ENCODE measurements around the gene AQP6. TPM values are rescaled to one million over a fixed set of nuclear protein-coding genes. Genes with fewer than 3 reads are reported as not detected.

Gene AQP6
- total RNA-seq, 2 experiments from 2014 or later: not detected

DNA sequence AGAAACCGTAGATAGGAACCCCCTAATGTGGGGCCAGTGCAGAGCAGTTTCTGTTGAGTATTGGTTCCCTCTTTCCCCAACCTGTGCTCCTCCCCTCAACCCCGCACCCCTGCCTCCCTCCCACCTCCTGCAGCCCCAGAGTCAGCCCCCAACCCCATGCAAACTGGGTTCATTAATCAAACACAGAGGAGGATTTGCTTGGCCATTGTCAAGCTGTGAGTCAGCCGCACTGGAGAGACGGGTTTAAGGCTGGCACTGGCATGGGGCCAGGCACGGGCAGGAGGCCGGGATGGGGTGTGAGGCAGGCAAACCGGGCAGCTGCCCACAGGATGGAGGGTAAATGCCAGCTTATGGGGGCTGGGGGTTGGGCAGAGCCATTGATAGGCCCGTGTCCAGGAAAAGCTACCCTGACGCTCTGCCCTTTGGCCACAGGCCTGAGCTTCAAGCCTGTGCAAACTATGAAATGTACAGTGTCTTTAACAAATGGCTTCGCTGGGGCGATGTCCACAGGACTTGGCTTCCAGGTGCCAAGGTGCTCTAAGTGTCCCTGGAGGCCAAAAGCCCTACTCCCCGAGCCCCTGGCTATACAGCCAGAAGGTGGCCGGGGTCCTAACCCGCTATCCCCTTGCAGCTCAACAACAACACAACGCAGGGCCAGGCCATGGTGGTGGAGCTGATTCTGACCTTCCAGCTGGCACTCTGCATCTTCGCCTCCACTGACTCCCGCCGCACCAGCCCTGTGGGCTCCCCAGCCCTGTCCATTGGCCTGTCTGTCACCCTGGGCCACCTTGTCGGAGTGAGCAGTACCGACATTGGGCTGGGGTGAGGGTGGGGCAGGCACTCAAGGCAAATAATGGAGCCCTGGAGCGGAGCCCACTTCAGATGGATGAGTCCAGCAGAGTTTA is 9.6 kb upstream of the AQP6 start:
- no peaks in the 10 kb centered on the region for H3K36me3 Mint-ChIP-seq (ENCODE audit: low read depth)
- H3K4me1 Mint-ChIP-seq (ENCODE audit: low read depth): peaks cover 7% of the 10 kb centered on the region
- H3K27me3 Mint-ChIP-seq (ENCODE audit: low read depth): peaks cover 52% of the 10 kb centered on the region
- DNase-seq: no peak
- H3K4me3 Mint-ChIP-seq: no peak overlapping the region
- H3K9me3 Mint-ChIP-seq: no peaks in the 10 kb centered on the region
- intact Hi-C loops (cut with micrococcal nuclease): no loop called here
- CTCF ChIA-PET: interaction anchor here (0.7 to 1.7 kb wide), 4 partner anchors 93 to 213 kb away, joined by 3 to 10 read pairs (median 8); no protein-coding TSS in a partner anchor
- H3K27ac Mint-ChIP-seq: no peak overlapping the region

DNA sequence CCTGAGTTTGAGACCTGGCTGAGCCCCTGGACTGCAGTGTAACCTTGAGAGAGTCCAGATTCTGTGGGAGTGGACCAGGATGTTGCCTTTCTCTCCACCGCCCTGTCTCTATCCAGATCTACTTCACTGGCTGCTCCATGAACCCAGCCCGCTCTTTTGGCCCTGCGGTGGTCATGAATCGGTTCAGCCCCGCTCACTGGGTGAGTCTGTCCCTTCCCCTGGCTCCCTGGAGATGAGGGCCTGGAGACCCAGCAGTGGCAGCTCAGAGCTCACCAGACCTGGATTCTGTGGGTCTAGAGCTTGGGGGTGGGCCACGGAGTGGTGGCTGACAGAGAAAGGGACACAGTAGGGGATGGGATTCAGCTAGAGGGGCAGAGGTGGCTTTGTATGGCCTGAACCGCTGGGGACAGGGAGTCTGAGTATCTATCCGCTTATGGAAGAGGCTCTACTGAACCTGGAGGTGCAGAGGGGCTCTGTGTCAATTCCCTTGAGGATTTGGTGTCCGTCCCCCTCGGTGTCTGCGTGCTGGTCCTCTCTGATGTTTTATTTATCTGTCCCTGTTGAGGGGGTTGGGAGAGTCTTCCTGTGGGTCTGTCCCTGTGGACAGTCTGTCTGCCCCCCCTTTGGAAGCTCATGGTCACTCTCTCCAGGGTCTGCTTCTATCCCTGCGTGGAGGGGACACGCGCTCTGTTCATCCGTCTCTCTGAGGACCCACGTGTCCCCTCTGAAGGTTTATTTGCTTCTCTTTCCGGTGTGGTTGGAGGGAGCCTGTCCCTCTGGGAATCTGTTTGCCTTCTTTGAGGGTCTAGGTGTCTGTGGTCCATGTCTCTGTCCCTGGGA is 8.6 kb upstream of the AQP6 start:
- Mint-ChIP-seq H3K36me3 (ENCODE audit: low read depth) (no peaks in the 10 kb centered on the region), H3K27ac (no peak overlapping the region), H3K4me1 (ENCODE audit: low read depth) (peaks cover 7% of the 10 kb centered on the region), H3K27me3 (ENCODE audit: low read depth) (peaks cover 47% of the 10 kb centered on the region), H3K9me3 (no peaks in the 10 kb centered on the region), H3K4me3 (no peak overlapping the region)
- CTCF ChIA-PET: interaction anchor here (1.0 to 6.2 kb wide), 7 partner anchors 16 to 106 kb away, joined by 3 to 76 read pairs (median 44); partner anchors contain the start of gene AQP2
- intact Hi-C loops (cut with micrococcal nuclease): no loop called here
- DNase-seq: no peak

DNA sequence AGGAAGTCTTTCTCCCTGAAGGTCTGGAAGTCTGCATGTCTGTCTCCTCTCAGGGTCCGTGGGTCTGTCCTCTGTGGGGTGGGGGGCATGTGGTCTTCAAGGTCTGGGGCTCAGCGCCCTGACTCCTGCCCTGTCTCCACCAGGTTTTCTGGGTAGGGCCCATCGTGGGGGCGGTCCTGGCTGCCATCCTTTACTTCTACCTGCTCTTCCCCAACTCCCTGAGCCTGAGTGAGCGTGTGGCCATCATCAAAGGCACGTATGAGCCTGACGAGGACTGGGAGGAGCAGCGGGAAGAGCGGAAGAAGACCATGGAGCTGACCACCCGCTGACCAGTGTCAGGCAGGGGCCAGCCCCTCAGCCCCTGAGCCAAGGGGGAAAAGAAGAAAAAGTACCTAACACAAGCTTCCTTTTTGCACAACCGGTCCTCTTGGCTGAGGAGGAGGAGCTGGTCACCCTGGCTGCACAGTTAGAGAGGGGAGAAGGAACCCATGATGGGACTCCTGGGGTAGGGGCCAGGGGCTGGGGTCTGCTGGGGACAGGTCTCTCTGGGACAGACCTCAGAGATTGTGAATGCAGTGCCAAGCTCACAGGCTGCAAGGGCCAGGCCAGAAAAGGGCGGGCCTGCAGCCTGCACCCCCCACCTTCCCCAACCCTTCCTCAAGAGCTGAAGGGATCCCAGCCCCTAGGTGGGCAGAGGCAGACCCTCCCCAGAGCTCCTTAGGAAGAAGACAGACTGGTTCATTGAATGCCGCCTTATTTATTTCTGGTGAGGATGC is 7.7 kb upstream of the AQP6 start:
- intact Hi-C loops (cut with micrococcal nuclease): no loop called here
- no peaks in the 10 kb centered on the region for H3K36me3 Mint-ChIP-seq (ENCODE audit: low read depth)
- DNase-seq: no peak
- no peak overlapping the region for H3K27ac Mint-ChIP-seq
- no peaks in the 10 kb centered on the region for H3K9me3 Mint-ChIP-seq
- peaks cover 7% of the 10 kb centered on the region for H3K4me1 Mint-ChIP-seq (ENCODE audit: low read depth)
- H3K4me3 Mint-ChIP-seq: no peak overlapping the region
- peaks cover 38% of the 10 kb centered on the region for H3K27me3 Mint-ChIP-seq (ENCODE audit: low read depth)
- CTCF ChIA-PET: interaction anchor here (1.0 to 6.2 kb wide), 10 partner anchors 16 to 110 kb away, joined by 3 to 76 read pairs (median 32); partner anchors contain the start of gene AQP2

DNA sequence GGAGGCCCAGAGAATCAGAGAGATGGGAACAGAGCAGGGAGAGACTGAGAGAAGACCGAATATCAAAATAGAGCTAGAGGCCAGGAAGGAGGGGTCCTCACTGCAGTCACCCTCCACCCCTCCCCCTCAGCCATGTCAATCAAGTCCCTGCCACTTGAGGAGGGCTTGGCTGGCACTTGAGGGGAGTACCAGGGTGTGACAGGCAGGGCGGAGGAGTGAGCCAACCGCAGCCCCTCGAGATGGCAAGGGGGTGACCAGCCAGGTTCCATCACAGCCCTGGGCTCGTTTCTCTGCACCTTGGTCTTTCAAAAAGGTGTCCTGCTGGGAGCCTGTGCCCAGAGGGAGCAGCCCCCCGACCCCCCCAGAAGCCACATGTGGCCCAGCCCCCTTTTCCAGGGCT is 6.9 kb upstream of the AQP6 start:
- Mint-ChIP-seq H3K9me3 (no peaks in the 10 kb centered on the region), H3K36me3 (ENCODE audit: low read depth) (no peaks in the 10 kb centered on the region), H3K27me3 (ENCODE audit: low read depth) (peaks cover 30% of the 10 kb centered on the region), H3K4me1 (ENCODE audit: low read depth) (peaks cover under 1% of the 10 kb centered on the region), H3K4me3 (no peak overlapping the region), H3K27ac (no peak overlapping the region)
- DNase-seq: no peak
- intact Hi-C loops (cut with micrococcal nuclease): loop anchor here (2.0 kb wide), 3 partner anchors 21 to 201 kb away; partner anchors contain the start of gene CERS5
- CTCF ChIA-PET: interaction anchor here (0.6 to 6.2 kb wide), 20 partner anchors 11 to 145 kb away, joined by 3 to 76 read pairs (median 12); partner anchors contain the start of genes AQP2, COX14 and RACGAP1

DNA sequence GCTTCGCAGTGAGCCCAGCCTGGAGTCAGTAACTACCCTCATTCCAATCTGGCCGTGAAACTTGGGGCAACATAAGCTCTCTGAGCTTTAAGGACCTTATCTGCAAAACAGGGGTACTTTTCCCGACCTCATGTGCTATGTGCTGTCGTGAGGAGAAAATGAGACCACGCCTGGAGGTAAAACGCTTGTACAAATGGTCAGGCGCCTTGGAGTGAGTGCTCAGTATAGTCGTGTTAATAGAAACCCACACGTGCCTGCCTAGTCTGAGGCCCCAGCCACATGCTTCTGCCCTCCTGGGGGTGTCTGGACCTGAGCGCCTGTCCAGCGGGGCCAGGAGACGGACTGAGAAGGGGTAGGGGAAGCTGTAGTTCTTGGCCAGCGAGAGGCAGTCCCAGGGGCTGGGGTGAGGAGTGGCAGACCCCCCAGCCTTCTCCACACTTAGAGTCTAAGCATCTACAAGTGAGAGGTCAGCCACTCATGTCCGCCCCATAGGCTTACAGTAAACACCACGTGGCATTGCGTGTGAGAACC is 6.2 kb upstream of the AQP6 start:
- H3K4me3 Mint-ChIP-seq: no peak overlapping the region
- intact Hi-C loops (cut with micrococcal nuclease): loop anchor here (1.0 to 2.0 kb wide), 6 partner anchors 22 to 200 kb away; partner anchors contain the start of gene CERS5
- H3K4me1 Mint-ChIP-seq (ENCODE audit: low read depth): no peaks in the 10 kb centered on the region
- H3K36me3 Mint-ChIP-seq (ENCODE audit: low read depth): no peaks in the 10 kb centered on the region
- H3K9me3 Mint-ChIP-seq: no peaks in the 10 kb centered on the region
- peaks cover 30% of the 10 kb centered on the region for H3K27me3 Mint-ChIP-seq (ENCODE audit: low read depth)
- no peak overlapping the region for H3K27ac Mint-ChIP-seq
- DNase-seq: no peak
- CTCF ChIA-PET: interaction anchor here (0.6 to 6.2 kb wide), 46 partner anchors 8 to 642 kb away, joined by 3 to 76 read pairs (median 6); partner anchors contain the start of genes AQP2, COX14, GPD1 and RACGAP1

DNA sequence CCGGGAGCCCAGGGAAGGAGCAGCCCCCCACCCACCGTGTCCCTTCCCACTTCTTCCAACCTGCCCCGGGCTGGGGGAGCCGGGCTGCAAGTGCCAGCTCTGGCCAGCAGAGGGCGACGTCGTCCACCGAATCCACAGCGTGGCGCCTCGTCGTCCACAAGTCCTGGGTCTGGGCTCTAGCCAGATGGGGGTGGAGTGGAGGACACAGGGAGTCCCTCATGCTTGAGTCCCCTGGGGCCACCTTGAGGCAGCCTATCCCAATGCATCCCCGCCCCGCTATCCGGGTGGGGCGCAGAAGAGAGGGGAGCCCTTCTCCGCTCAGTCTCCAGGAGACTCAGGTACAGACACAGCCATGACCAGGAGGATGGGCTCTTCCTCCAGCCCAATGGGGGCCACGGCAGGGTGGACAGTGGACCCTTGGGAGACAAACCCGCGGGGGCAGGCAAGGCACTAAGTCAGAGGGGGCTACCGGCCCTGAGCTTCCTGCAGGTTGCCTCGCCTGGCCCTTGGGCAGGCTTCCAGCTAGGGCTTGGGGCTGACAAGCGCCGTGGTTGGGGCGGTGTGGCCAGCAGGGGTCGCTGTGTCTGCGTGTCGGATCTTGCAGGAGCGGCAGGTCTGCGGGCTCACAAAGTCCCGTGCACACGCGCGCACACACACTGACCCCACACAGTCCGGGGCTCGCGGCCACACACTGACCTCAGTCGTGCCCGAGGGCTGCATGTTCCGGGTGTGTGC is 5.5 kb upstream of the AQP6 start:
- peak overlapping the region; percentile 54 for H3K4me3 Mint-ChIP-seq
- peak; percentile 96 for DNase-seq
- no peak overlapping the region for H3K27ac Mint-ChIP-seq
- intact Hi-C loops (cut with micrococcal nuclease): loop anchor here (1.0 to 2.0 kb wide), 6 partner anchors 22 to 200 kb away; partner anchors contain the start of gene CERS5
- H3K36me3 Mint-ChIP-seq (ENCODE audit: low read depth): no peaks in the 10 kb centered on the region
- CTCF ChIA-PET: interaction anchor here (0.5 to 6.2 kb wide), 58 partner anchors 9 to 641 kb away, joined by 3 to 76 read pairs (median 4); partner anchors contain the start of genes AQP2, CERS5, COX14 and GPD1
- H3K27me3 Mint-ChIP-seq (ENCODE audit: low read depth): peaks cover 33% of the 10 kb centered on the region
- H3K9me3 Mint-ChIP-seq: no peaks in the 10 kb centered on the region
- no peaks in the 10 kb centered on the region for H3K4me1 Mint-ChIP-seq (ENCODE audit: low read depth)

DNA sequence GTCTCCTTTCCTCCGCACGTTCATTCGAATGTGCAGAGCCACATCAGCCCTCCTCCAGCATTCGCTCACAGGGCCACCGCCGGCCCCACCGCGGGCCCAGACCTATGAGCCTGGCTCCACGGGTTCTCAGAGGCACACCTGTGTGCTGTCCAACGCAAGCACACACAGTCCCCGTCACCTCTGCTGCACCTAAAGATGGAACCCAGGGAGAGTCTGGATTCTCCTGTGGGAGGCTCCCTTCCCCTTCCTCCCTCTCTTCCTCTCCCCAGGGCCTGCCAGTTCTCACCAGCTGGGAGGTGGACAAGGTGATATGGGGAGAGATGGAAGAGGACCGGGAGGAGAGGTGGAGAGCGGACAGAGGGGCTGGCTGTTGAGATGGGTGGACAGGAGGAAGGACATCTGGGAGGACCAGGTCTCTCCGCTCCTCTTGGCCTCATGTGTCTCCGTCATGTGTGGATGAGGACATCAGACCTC is 4.9 kb upstream of the AQP6 start:
- DNase-seq: no peak
- H3K9me3 Mint-ChIP-seq: no peaks in the 10 kb centered on the region
- intact Hi-C loops (cut with micrococcal nuclease): loop anchor here (1.0 to 2.0 kb wide), 6 partner anchors 23 to 199 kb away; partner anchors contain the start of gene CERS5
- no peak overlapping the region for H3K4me3 Mint-ChIP-seq
- H3K4me1 Mint-ChIP-seq (ENCODE audit: low read depth): no peaks in the 10 kb centered on the region
- H3K27me3 Mint-ChIP-seq (ENCODE audit: low read depth): peaks cover 28% of the 10 kb centered on the region
- H3K36me3 Mint-ChIP-seq (ENCODE audit: low read depth): no peaks in the 10 kb centered on the region
- H3K27ac Mint-ChIP-seq: no peak overlapping the region
- CTCF ChIA-PET: interaction anchor here (0.7 to 6.2 kb wide), 48 partner anchors 9 to 641 kb away, joined by 3 to 76 read pairs (median 4); partner anchors contain the start of genes AQP2, CERS5, COX14 and GPD1

DNA sequence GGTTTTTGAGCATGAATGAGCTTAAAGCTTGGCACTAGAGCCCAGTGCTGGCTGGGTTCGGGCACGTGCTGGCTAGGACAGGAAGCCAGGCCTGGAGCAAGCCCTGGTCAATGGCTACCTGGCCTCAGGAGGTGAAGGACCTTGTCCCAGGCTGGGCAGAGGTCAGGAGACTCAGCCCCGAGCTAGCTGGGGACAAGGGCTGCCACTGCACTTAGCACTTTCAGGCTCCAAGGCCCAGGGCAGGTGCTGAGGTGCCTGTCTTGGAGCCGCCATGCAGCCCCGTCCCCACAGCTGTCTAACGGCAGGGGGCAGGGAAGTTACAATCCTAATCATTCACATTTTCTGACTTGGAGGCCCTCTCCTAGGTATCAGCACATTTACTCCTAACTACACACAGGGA is 4.3 kb upstream of the AQP6 start:
- Mint-ChIP-seq H3K4me1 (ENCODE audit: low read depth) (no peaks in the 10 kb centered on the region), H3K4me3 (no peak overlapping the region), H3K9me3 (no peaks in the 10 kb centered on the region), H3K27me3 (ENCODE audit: low read depth) (peaks cover 26% of the 10 kb centered on the region), H3K27ac (no peak overlapping the region), H3K36me3 (ENCODE audit: low read depth) (no peaks in the 10 kb centered on the region)
- intact Hi-C loops (cut with micrococcal nuclease): no loop called here
- DNase-seq: no peak
- CTCF ChIA-PET: interaction anchor here (0.7 to 6.2 kb wide), 16 partner anchors 10 to 121 kb away, joined by 3 to 76 read pairs (median 12); partner anchors contain the start of genes AQP2, RACGAP1 and SMARCD1

DNA sequence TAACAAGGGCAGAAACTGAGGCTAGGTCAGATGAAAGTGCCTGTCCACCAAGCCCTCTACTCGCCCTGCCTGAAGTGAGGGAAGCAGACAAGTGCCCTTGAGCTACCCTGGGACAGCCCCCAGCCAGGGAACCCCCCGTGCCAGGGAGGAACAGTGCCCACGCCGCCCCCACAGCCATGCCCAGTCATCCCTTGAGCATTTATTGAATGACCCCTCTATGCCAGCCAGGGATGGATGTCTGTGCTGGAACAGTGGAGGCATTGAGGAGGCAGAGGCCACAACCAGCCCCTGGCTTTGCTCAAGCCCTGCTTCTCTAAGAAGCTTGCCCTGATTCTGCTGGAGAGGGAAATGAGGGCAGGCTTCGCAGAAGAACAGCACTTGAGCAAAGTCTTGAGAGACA is 3.7 kb upstream of the AQP6 start:
- CTCF ChIA-PET: interaction anchor here (0.6 to 6.2 kb wide), 8 partner anchors 12 to 174 kb away, joined by 3 to 76 read pairs (median 9); partner anchors contain the start of gene RACGAP1
- intact Hi-C loops (cut with micrococcal nuclease): no loop called here
- no peaks in the 10 kb centered on the region for H3K36me3 Mint-ChIP-seq (ENCODE audit: low read depth)
- no peak overlapping the region for H3K27ac Mint-ChIP-seq
- H3K27me3 Mint-ChIP-seq (ENCODE audit: low read depth): peaks cover 26% of the 10 kb centered on the region
- no peak overlapping the region for H3K4me3 Mint-ChIP-seq
- H3K9me3 Mint-ChIP-seq: no peaks in the 10 kb centered on the region
- no peak for DNase-seq
- H3K4me1 Mint-ChIP-seq (ENCODE audit: low read depth): no peaks in the 10 kb centered on the region

DNA sequence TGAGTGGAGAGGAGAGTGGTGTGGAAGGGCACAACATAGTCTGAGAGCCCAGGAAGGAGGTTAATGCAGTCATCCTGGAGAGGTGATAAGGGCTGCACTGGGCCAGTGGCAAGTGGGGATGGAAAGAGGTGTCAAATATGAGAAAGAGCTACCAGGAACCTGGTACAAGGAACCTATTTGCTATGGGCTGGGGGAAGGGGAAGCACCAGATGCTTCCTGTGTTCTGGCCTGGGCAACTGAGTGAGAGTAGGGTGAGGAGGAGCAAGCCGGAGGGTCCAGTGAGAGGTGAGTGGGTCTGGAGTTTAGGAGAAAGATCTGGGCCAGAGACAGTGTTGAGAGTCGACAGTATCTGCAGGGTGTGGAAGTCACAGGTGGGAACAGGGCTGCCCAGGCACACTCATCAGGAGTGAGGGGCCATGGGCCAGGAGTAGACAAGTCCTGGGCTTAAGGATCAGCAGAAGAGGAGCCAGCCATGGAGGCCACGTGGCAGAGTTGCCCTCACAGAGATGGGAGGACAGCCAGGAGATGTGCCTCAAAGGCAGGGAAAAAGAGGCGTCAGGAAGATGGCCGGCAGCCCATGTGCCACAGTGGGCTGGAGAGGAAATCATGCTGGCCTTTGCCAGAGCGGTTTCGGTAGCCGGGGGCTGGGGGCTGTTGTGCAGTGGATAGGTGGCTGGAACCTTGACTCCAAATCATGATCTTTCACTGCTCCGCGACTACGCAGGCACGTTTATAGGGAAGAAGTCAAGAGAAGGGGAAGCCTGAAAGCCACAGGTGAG is 2.9 kb upstream of the AQP6 start:
- no peak for DNase-seq
- Mint-ChIP-seq H3K9me3 (no peaks in the 10 kb centered on the region), H3K4me3 (no peak overlapping the region), H3K27ac (no peak overlapping the region), H3K36me3 (ENCODE audit: low read depth) (no peaks in the 10 kb centered on the region), H3K27me3 (ENCODE audit: low read depth) (peaks cover 20% of the 10 kb centered on the region), H3K4me1 (ENCODE audit: low read depth) (no peaks in the 10 kb centered on the region)
- CTCF ChIA-PET: interaction anchor here (0.6 to 6.2 kb wide), 8 partner anchors 11 to 173 kb away, joined by 3 to 76 read pairs (median 4); no protein-coding TSS in a partner anchor
- intact Hi-C loops (cut with micrococcal nuclease): no loop called here

Measured in activated naive CD4-positive, alpha-beta T cell treated with anti-CD3 and anti-CD28 coated beads for 36 hours (primary cell).